Measurements from ENCODE around the gene BIRC7.

GRCh38 chr20:63281742-63282665, 46.3 kb downstream of the BIRC7 start:
- TF ChIP-seq ARNT (IDR thresholded peaks at IDR 0.05): no peak
- TF ChIP-seq FOXM1 (IDR thresholded peaks at IDR 0.05; ENCODE audit: borderline replicate concordance): no peak
- TF ChIP-seq NFRKB (IDR thresholded peaks at IDR 0.05): no peak
- TF ChIP-seq LEF1 (IDR thresholded peaks at IDR 0.05; ENCODE audit: borderline replicate concordance): no peak
- TF ChIP-seq FOXA1 (IDR thresholded peaks at IDR 0.05): no peak
- no peak for TF ChIP-seq CTBP1 (IDR thresholded peaks at IDR 0.05; ENCODE audit: borderline replicate concordance)
- no peak for TF ChIP-seq SP1 (IDR thresholded peaks at IDR 0.05)

Measured in HEK293T (cell line).